ENCODE data around the gene JOSD2. TPM values are rescaled to one million over a fixed set of nuclear protein-coding genes. Genes with fewer than 3 reads are reported as not detected.

Gene JOSD2
- total RNA-seq, 4 donors from 2014 or later, result 10.8 to 169 (median 36.6) TPM

DNA sequence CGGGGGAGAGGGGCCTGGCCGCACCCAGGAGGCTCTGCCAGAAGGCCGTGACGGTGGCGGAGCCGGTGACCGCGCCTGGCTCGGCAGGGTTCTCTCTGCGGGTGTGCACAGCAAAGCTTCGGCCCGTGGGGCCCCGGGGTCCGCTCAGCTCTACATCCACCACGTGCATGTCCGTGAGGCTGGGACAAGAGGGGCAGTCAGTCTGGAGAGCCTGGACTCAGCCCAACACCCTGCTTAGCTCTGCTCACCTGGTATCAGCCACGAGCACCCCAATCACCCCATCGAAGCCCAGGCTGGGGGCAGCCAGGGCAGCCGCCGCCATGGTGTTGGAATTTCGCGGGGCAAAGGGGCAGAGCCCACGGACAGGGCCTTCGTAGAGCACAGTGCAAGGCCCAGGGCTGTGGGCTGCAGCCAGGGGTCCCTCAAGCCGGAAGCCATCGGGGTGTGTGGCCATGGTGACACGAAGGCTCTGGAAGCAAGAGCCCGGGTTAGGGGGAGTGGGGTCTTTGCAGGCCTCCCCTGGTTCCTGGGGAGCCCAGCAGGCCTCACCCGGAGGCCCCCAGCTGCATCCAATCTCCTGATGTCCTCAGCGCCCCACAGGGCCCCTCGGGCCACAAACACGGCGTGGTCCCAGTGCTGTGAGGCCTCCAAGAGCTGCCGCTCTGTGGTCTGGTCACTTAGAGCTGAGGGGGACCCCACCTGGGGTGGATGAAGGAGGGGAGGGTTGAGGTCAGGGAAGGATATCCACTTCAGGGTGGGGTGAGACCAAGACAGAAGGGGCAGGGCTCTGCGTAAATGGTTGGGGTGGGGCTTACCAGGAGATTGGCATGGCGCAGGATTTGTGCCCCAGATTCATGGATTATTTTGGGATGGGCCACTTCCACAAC is 1.4 kb upstream of the JOSD2 start:
- intact Hi-C loops (cut with DNase I; ENCODE audit: low total_unique reads), result no loop called here
- in situ Hi-C loops (cut with MboI; ENCODE audit: low pct_ligation_motif_present in 1 of 4, low pct_unique_long_range_greater_than_20kb in 1 of 4, low sequenced_read_pairs in 3 of 4), result no loop called here
- no peak for DNase-seq
- peak overlapping the region in 2 of 4 donors; percentile 82 to 84 for H3K27ac ChIP-seq
- no peak for TF ChIP-seq POLR2A (IDR thresholded peaks at IDR 0.05)
- TF ChIP-seq POLR2AphosphoS5 (IDR thresholded peaks at IDR 0.05), result no peak
- TF ChIP-seq, protein P1, sequence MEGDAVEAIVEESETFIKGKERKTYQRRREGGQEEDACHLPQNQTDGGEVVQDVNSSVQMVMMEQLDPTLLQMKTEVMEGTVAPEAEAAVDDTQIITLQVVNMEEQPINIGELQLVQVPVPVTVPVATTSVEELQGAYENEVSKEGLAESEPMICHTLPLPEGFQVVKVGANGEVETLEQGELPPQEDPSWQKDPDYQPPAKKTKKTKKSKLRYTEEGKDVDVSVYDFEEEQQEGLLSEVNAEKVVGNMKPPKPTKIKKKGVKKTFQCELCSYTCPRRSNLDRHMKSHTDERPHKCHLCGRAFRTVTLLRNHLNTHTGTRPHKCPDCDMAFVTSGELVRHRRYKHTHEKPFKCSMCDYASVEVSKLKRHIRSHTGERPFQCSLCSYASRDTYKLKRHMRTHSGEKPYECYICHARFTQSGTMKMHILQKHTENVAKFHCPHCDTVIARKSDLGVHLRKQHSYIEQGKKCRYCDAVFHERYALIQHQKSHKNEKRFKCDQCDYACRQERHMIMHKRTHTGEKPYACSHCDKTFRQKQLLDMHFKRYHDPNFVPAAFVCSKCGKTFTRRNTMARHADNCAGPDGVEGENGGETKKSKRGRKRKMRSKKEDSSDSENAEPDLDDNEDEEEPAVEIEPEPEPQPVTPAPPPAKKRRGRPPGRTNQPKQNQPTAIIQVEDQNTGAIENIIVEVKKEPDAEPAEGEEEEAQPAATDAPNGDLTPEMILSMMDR (IDR thresholded peaks at IDR 0.05), result no peak
- TF ChIP-seq EP300 (IDR thresholded peaks at IDR 0.05; ENCODE audit: low read depth), result no peak
- peaks cover 29% of the 10 kb centered on the region for H3K27me3 ChIP-seq
- peak overlapping the region in 1 of 4 donors; percentile 92 for H3K4me3 ChIP-seq
- H3K36me3 ChIP-seq, result no peaks in the 10 kb centered on the region
- H3K4me1 ChIP-seq, result peaks cover 7 to 14% (median 9%) of the 10 kb centered on the region in 4 donors
- no peaks in the 10 kb centered on the region for H3K9me3 ChIP-seq
- 84% methylated on average over 29 of the region's 36 CpGs; no CpG with 5 or more reads in 1 of the 2 donors for WGBS, 2 donors (ENCODE audit: low coverage in 1 of 2)

DNA sequence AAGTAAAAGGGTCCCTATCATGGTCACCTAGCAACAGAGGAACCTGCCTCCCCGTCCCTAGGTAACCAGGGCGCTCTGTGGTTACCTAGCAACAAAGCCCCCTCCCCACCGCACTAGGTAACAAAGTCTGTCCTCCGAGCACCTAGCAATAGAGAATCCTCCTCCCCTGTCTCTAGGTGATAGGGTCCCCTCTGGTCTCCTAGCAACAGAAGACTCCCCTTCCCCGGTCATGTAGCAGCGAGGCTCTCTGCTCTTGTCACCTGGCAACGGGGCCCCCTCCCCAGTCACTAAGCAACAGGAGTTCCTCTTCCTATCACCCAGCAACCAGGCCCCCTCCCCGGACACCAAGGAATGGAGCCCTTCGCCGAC is 307 bp downstream of the JOSD2 start:
- H3K36me3 ChIP-seq, result no peaks in the 10 kb centered on the region
- H3K27me3 ChIP-seq, result peaks cover 14% of the 10 kb centered on the region
- no peak for DNase-seq
- WGBS, 2 donors (ENCODE audit: low coverage in 1 of 2), result 4% methylated on average over 10 of the region's 10 CpGs; no CpG with 5 or more reads in 1 of the 2 donors
- TF ChIP-seq, protein P1 (IDR thresholded peaks at IDR 0.05), result no peak
- no peak for TF ChIP-seq POLR2AphosphoS5 (IDR thresholded peaks at IDR 0.05)
- no peak for TF ChIP-seq POLR2A (IDR thresholded peaks at IDR 0.05)
- no peak for TF ChIP-seq EP300 (IDR thresholded peaks at IDR 0.05; ENCODE audit: low read depth)
- in situ Hi-C loops (cut with MboI; ENCODE audit: low pct_ligation_motif_present in 1 of 4, low pct_unique_long_range_greater_than_20kb in 1 of 4, low sequenced_read_pairs in 3 of 4), result no loop called here
- peak overlapping the region; percentile 75 to 84 (median 82) for H3K27ac ChIP-seq
- H3K9me3 ChIP-seq, result no peaks in the 10 kb centered on the region
- H3K4me1 ChIP-seq, result peaks cover 7 to 14% (median 9%) of the 10 kb centered on the region in 4 donors
- peak overlapping the region; percentile 62 to 92 (median 78) for H3K4me3 ChIP-seq
- intact Hi-C loops (cut with DNase I; ENCODE audit: low total_unique reads), result no loop called here

DNA sequence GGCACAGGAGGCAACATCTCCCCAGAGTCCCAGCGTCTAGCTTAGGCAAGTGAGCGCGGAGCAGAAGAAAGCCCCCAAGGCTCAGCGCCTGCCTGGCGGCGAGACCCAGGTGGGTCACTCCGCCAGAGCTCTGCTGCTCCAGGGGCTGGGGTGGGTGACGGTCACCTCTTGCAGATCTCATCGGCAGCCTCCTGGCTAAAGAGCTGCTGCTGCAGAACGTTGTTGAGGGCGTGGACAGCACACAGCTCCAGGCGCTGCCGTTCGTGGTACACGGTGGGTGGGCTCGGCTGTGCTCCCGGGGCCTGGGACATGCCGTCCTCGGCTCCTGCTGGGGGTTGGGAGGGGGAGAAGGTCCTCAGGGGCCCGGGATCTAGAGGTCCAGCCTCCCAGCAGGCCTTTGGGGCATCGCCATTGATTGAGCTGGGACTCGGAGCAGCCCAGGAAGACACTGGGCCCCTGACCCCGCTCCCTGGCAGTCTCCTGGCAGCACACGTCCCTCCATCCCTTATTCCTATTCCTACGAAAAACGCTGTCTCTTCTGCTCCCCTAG is 795 bp downstream of the JOSD2 start:
- intact Hi-C loops (cut with DNase I; ENCODE audit: low total_unique reads) (no loop called here), in situ Hi-C loops (cut with MboI; ENCODE audit: low pct_ligation_motif_present in 1 of 4, low pct_unique_long_range_greater_than_20kb in 1 of 4, low sequenced_read_pairs in 3 of 4) (no loop called here)
- Histone ChIP-seq H3K9me3 (no peaks in the 10 kb centered on the region), H3K4me1 (peaks cover 7 to 14% (median 9%) of the 10 kb centered on the region in 4 donors), H3K4me3 (peak overlapping the region; percentile 62 to 92 (median 78)), H3K36me3 (no peaks in the 10 kb centered on the region), H3K27ac (peak overlapping the region; percentile 75 to 84 (median 82)), H3K27me3 (peaks cover 13% of the 10 kb centered on the region)
- WGBS, 2 donors (ENCODE audit: low coverage in 1 of 2), result 75% methylated on average over 12 of the region's 26 CpGs; no CpG with 5 or more reads in 1 of the 2 donors
- no peak for TF ChIP-seq POLR2AphosphoS5 (IDR thresholded peaks at IDR 0.05)
- no peak for DNase-seq

DNA sequence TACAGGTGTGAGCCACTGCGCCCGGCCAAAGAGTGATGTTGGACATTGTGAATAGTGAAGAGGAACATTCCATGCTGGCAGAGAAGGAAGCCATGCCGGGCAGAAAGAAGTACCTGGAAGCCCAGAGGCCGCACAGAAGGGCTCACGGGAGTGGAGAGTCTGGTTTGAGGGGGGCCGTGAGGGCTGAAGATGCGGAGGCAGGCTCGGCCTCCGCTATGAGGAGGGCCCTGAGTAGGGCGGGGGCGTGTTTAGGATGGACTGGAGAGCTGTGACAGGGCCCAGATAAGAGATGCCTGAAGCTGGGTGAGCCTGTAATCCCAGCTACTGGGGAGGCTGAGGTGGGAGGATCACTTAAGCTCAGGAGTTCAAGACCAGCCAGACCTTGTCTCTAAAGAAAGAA is 1.6 kb downstream of the JOSD2 start:
- intact Hi-C loops (cut with DNase I; ENCODE audit: low total_unique reads) (no loop called here), in situ Hi-C loops (cut with MboI; ENCODE audit: low pct_ligation_motif_present in 1 of 4, low pct_unique_long_range_greater_than_20kb in 1 of 4, low sequenced_read_pairs in 3 of 4) (no loop called here)
- H3K27me3 ChIP-seq, result peaks cover 4% of the 10 kb centered on the region
- H3K27ac ChIP-seq, result no peak overlapping the region
- H3K9me3 ChIP-seq, result no peaks in the 10 kb centered on the region
- DNase-seq, result no peak
- no peak overlapping the region for H3K4me3 ChIP-seq
- TF ChIP-seq EP300 (IDR thresholded peaks at IDR 0.05; ENCODE audit: low read depth) (no peak), POLR2AphosphoS5 (IDR thresholded peaks at IDR 0.05) (no peak), POLR2A (IDR thresholded peaks at IDR 0.05) (no peak)
- TF ChIP-seq, protein P1 (IDR thresholded peaks at IDR 0.05), result no peak
- no peaks in the 10 kb centered on the region for H3K36me3 ChIP-seq
- WGBS, 2 donors (ENCODE audit: low coverage in 1 of 2), result 90% methylated on average over 11 of the region's 11 CpGs; no CpG with 5 or more reads in 1 of the 2 donors
- H3K4me1 ChIP-seq, result peaks cover 7 to 14% (median 9%) of the 10 kb centered on the region in 4 donors

All from transverse colon (tissue), 4 donors.